ENCODE results near the gene CNTROB. TPM values are rescaled to one million over a fixed set of nuclear protein-coding genes. Genes with fewer than 3 reads are reported as not detected.

Gene CNTROB
- total RNA-seq, 1 experiment from 2014 or later: 39.7 TPM

- peaks cover 5% of the 10 kb centered on the region; the same call in 1 of the 2 replicates for H3K27me3 Mint-ChIP-seq (ENCODE audit: low read depth)
- H3K9me3 Mint-ChIP-seq: peaks cover 9% of the 10 kb centered on the region
- ChIA-PET POLR2A (interaction anchor here (0.6 kb wide), 1 partner anchor 298 kb away, joined by 3 read pairs; no protein-coding TSS in a partner anchor), CTCF (interaction anchor here (0.7 to 1.4 kb wide), 5 partner anchors 13 to 34 kb away, joined by 4 to 7 read pairs (median 4); no protein-coding TSS in a partner anchor)
- no peak for TF ChIP-seq SOX15 (CRISPR knock-in tag; IDR thresholded peaks at IDR 0.05)
- TF ChIP-seq NR3C1 (CRISPR knock-in tag; conservative IDR thresholded peaks at IDR 0.05; ENCODE audit: low read depth): no peak
- TF ChIP-seq, protein P1, sequence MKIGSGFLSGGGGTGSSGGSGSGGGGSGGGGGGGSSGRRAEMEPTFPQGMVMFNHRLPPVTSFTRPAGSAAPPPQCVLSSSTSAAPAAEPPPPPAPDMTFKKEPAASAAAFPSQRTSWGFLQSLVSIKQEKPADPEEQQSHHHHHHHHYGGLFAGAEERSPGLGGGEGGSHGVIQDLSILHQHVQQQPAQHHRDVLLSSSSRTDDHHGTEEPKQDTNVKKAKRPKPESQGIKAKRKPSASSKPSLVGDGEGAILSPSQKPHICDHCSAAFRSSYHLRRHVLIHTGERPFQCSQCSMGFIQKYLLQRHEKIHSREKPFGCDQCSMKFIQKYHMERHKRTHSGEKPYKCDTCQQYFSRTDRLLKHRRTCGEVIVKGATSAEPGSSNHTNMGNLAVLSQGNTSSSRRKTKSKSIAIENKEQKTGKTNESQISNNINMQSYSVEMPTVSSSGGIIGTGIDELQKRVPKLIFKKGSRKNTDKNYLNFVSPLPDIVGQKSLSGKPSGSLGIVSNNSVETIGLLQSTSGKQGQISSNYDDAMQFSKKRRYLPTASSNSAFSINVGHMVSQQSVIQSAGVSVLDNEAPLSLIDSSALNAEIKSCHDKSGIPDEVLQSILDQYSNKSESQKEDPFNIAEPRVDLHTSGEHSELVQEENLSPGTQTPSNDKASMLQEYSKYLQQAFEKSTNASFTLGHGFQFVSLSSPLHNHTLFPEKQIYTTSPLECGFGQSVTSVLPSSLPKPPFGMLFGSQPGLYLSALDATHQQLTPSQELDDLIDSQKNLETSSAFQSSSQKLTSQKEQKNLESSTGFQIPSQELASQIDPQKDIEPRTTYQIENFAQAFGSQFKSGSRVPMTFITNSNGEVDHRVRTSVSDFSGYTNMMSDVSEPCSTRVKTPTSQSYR (CRISPR knock-in tag; IDR thresholded peaks at IDR 0.05): no peak
- TF ChIP-seq, protein P2, sequence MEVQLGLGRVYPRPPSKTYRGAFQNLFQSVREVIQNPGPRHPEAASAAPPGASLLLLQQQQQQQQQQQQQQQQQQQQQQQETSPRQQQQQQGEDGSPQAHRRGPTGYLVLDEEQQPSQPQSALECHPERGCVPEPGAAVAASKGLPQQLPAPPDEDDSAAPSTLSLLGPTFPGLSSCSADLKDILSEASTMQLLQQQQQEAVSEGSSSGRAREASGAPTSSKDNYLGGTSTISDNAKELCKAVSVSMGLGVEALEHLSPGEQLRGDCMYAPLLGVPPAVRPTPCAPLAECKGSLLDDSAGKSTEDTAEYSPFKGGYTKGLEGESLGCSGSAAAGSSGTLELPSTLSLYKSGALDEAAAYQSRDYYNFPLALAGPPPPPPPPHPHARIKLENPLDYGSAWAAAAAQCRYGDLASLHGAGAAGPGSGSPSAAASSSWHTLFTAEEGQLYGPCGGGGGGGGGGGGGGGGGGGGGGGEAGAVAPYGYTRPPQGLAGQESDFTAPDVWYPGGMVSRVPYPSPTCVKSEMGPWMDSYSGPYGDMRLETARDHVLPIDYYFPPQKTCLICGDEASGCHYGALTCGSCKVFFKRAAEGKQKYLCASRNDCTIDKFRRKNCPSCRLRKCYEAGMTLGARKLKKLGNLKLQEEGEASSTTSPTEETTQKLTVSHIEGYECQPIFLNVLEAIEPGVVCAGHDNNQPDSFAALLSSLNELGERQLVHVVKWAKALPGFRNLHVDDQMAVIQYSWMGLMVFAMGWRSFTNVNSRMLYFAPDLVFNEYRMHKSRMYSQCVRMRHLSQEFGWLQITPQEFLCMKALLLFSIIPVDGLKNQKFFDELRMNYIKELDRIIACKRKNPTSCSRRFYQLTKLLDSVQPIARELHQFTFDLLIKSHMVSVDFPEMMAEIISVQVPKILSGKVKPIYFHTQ (CRISPR knock-in tag; IDR thresholded peaks at IDR 0.05): no peak
- TF ChIP-seq NR1H2 (CRISPR knock-in tag; IDR thresholded peaks at IDR 0.05): no peak
- TF ChIP-seq, protein P3, sequence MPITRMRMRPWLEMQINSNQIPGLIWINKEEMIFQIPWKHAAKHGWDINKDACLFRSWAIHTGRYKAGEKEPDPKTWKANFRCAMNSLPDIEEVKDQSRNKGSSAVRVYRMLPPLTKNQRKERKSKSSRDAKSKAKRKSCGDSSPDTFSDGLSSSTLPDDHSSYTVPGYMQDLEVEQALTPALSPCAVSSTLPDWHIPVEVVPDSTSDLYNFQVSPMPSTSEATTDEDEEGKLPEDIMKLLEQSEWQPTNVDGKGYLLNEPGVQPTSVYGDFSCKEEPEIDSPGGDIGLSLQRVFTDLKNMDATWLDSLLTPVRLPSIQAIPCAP (CRISPR knock-in tag; IDR thresholded peaks at IDR 0.05): no peak
- TF ChIP-seq ZBTB43 (CRISPR knock-in tag; IDR thresholded peaks at IDR 0.05): no peak
- TF ChIP-seq, protein P4, sequence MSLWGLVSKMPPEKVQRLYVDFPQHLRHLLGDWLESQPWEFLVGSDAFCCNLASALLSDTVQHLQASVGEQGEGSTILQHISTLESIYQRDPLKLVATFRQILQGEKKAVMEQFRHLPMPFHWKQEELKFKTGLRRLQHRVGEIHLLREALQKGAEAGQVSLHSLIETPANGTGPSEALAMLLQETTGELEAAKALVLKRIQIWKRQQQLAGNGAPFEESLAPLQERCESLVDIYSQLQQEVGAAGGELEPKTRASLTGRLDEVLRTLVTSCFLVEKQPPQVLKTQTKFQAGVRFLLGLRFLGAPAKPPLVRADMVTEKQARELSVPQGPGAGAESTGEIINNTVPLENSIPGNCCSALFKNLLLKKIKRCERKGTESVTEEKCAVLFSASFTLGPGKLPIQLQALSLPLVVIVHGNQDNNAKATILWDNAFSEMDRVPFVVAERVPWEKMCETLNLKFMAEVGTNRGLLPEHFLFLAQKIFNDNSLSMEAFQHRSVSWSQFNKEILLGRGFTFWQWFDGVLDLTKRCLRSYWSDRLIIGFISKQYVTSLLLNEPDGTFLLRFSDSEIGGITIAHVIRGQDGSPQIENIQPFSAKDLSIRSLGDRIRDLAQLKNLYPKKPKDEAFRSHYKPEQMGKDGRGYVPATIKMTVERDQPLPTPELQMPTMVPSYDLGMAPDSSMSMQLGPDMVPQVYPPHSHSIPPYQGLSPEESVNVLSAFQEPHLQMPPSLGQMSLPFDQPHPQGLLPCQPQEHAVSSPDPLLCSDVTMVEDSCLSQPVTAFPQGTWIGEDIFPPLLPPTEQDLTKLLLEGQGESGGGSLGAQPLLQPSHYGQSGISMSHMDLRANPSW (CRISPR knock-in tag; conservative IDR thresholded peaks at IDR 0.05; ENCODE audit: low read depth): no peak
- no peak for TF ChIP-seq NFE2L1 (CRISPR knock-in tag; IDR thresholded peaks at IDR 0.05)
- no peak for TF ChIP-seq ZNF425 (CRISPR knock-in tag; conservative IDR thresholded peaks at IDR 0.05)
- DNase-seq (ENCODE audit: low spot score): no peak
- peaks cover 11% of the 10 kb centered on the region for H3K4me1 Mint-ChIP-seq
- ATAC-seq: no peak
- H3K36me3 Mint-ChIP-seq: no peaks in the 10 kb centered on the region
- H3K27ac Mint-ChIP-seq: no peak overlapping the region
- H3K4me3 Mint-ChIP-seq: no peak overlapping the region
These were observed 24.4 kb downstream of the CNTROB start for GRCh38 chr17:7956228-7956965.
